Colonic mucosa (tissue), 4 donors: ENCODE data around the gene OGG1. TPM values are rescaled to one million over a fixed set of nuclear protein-coding genes. Genes with fewer than 3 reads are reported as not detected.

Experiments
- DNase-seq: peaks from one replicate; pipeline ENCODE4 v3.0.0-alpha.2; 2020
- H3K27ac ChIP-seq: fragments of 200-600 bp; one replicate; pipeline ENCODE4 v1.8.0; 2021
- H3K27me3 ChIP-seq: fragments of 200-600 bp; one replicate; pipeline ENCODE4 v1.8.0; 2021
- H3K36me3 ChIP-seq: fragments of 200-600 bp; one replicate; pipeline ENCODE4 v1.8.0; 2021
- H3K4me1 ChIP-seq: fragments of 200-600 bp; one replicate; pipeline ENCODE4 v1.8.0; 2021; ENCODE audit warnings: mild to moderate bottlenecking
- H3K4me3 ChIP-seq: fragments of 200-600 bp; one replicate; pipeline ENCODE4 v1.8.0; 2021
- H3K9ac ChIP-seq, 2 donors: one replicate each; pipeline ENCODE4 v1.7.0; 2013; ENCODE audit warnings: control low read depth in 2 of 2, low read depth in 2 of 2, low read length in 2 of 2
- H3K9me3 ChIP-seq: fragments of 200-600 bp; one replicate; pipeline ENCODE4 v1.8.0; 2021
- intact Hi-C: fragments of 100-400 bp; cut with DNase I; formaldehyde crosslinking; loops from one replicate; pipeline ENCODE4 v1.14.1; 2022
- total RNA-seq, 2 donors: library from RNA; stranded (reverse); fragmentation: NEBNext Ultra II Directional in 1 of 2; extraction: Animal tissue kit (Norgen Biotek cat#: 25700) in 1 of 2; gene quantifications; one replicate each; pipeline ENCODE4 v1.2.1, GENCODE V29; 2021
- TF ChIP-seq, protein P1 (sequence below): fragments of 200-600 bp; IDR thresholded peaks from one replicate; pipeline ENCODE4 v1.8.0; 2022; ENCODE audit warnings: antibody characterized with exemption, mild to moderate bottlenecking
- donor health status: healthy.
- donor health status: DM: no; HTN: no; CAD: no.
- donor health status: DM: no; HTN: no; CAD: no.

The OGG1 gene
- total RNA-seq, 2 donors from 2014 or later: 19.1 to 24.9 TPM

DNA sequence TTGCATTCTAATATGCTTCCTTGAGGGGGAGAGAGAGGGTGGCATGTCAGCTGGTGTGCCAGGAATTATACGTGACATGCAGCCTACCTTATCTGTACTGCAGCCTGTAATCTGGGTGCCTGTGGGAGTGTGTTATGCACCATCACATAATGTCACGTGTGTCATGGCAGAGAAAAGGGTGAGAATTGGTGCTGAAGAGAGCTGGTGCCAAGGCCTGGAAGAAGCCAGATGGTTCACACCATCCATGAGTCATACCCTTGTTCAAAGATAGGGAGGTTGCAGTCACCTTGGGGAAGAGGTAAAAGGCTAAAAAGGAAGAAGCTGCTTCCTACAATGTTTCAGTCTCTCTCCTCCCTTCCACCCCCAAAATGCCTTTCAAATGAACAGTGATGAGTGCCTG is 12.9 kb upstream of the OGG1 start:
- Histone ChIP-seq H3K27ac (no peak overlapping the region), H3K27me3 (no peaks in the 10 kb centered on the region), H3K4me3 (no peak overlapping the region), H3K9ac (no peak overlapping the region), H3K36me3 (peaks cover 16% of the 10 kb centered on the region), H3K9me3 (no peaks in the 10 kb centered on the region), H3K4me1 (peaks cover 14% of the 10 kb centered on the region)
- TF ChIP-seq, protein P1, sequence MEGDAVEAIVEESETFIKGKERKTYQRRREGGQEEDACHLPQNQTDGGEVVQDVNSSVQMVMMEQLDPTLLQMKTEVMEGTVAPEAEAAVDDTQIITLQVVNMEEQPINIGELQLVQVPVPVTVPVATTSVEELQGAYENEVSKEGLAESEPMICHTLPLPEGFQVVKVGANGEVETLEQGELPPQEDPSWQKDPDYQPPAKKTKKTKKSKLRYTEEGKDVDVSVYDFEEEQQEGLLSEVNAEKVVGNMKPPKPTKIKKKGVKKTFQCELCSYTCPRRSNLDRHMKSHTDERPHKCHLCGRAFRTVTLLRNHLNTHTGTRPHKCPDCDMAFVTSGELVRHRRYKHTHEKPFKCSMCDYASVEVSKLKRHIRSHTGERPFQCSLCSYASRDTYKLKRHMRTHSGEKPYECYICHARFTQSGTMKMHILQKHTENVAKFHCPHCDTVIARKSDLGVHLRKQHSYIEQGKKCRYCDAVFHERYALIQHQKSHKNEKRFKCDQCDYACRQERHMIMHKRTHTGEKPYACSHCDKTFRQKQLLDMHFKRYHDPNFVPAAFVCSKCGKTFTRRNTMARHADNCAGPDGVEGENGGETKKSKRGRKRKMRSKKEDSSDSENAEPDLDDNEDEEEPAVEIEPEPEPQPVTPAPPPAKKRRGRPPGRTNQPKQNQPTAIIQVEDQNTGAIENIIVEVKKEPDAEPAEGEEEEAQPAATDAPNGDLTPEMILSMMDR: no peak
- intact Hi-C loops: no loop called here
- no peak for DNase-seq

- Histone ChIP-seq H3K9ac (no peak overlapping the region), H3K4me1 (no peaks in the 10 kb centered on the region), H3K4me3 (no peak overlapping the region), H3K27ac (no peak overlapping the region), H3K36me3 (peaks cover 24% of the 10 kb centered on the region), H3K9me3 (no peaks in the 10 kb centered on the region), H3K27me3 (no peaks in the 10 kb centered on the region)
- DNase-seq: no peak
- TF ChIP-seq, protein P1: no peak
- intact Hi-C loops: no loop called here
These were observed 10.6 kb upstream of the OGG1 start for GRCh38 chr3:9739181-9739580.

DNA sequence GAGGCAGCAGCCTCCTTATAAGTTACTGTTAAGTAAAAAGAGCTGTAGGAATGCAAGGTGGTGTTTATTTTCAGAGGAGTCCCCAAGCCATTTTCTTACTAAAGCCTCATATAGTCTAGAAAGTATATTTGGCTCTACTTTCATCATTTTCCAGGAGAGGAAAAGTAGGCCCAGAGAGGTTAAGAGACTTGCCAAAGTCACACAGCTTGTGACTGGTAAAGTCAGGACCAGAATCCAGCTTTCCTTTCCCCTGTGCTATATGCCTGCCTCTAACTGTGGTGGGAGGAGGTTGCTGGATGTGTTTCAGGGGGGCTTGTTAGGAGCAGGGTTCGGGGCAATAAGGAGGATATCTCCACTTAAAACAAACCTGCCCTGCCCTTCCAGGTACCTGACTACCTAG is 7.2 kb upstream of the OGG1 start:
- H3K36me3 ChIP-seq: peaks cover 44% of the 10 kb centered on the region
- H3K4me3 ChIP-seq: no peak overlapping the region
- no peaks in the 10 kb centered on the region for H3K4me1 ChIP-seq
- no peak overlapping the region for H3K27ac ChIP-seq
- DNase-seq: no peak
- no peaks in the 10 kb centered on the region for H3K27me3 ChIP-seq
- intact Hi-C loops: no loop called here
- no peak overlapping the region for H3K9ac ChIP-seq
- H3K9me3 ChIP-seq: no peaks in the 10 kb centered on the region
- TF ChIP-seq, protein P1: no peak

DNA sequence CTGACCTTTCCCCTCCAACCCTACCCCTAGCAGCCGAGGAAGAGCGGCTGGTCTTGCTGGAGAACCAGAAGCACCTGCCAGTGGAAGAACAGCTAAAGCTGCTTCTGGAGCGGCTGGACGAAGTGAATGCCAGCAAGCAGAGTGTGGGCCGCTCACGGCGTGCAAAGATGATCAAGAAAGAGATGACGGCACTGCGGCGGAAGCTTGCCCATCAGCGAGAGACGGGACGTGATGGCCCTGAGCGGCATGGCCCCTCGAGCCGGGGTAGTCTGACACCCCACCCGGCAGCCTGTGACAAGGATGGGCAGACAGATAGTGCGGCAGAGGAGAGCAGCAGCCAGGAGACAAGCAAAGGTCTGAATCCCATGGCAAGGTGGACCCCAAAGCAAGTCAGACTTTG is 6.2 kb upstream of the OGG1 start:
- intact Hi-C loops: no loop called here
- Histone ChIP-seq H3K27ac (no peak overlapping the region), H3K4me1 (no peaks in the 10 kb centered on the region), H3K9ac (no peak overlapping the region), H3K9me3 (no peaks in the 10 kb centered on the region), H3K27me3 (no peaks in the 10 kb centered on the region), H3K36me3 (peaks cover 41% of the 10 kb centered on the region), H3K4me3 (no peak overlapping the region)
- TF ChIP-seq, protein P1: no peak
- DNase-seq: no peak

DNA sequence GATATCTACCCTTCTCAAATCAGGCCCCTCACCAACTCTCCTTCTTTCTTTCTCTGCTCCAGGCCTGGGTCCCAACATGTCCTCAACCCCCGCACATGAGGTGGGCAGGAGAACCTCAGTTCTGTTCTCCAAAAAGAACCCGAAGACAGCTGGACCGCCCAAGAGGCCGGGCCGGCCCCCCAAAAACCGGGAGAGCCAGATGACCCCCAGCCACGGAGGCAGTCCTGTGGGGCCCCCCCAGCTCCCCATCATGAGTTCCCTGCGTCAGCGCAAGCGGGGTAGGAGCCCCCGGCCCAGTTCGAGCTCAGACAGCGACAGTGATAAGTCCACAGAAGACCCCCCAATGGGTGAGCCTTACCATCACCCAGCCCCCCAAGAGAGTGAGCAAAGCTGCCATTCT is 5.6 kb upstream of the OGG1 start:
- no peaks in the 10 kb centered on the region for H3K27me3 ChIP-seq
- intact Hi-C loops: no loop called here
- H3K27ac ChIP-seq: no peak overlapping the region
- no peak overlapping the region for H3K4me3 ChIP-seq
- no peak overlapping the region for H3K9ac ChIP-seq
- no peaks in the 10 kb centered on the region for H3K9me3 ChIP-seq
- TF ChIP-seq, protein P1: no peak
- H3K4me1 ChIP-seq: no peaks in the 10 kb centered on the region
- H3K36me3 ChIP-seq: peaks cover 35% of the 10 kb centered on the region
- no peak for DNase-seq

GRCh38 chr3:9745521-9745920 is 4.2 kb upstream of the OGG1 start:
- Histone ChIP-seq H3K4me1 (peaks cover 1% of the 10 kb centered on the region), H3K27me3 (no peaks in the 10 kb centered on the region), H3K36me3 (peaks cover 28% of the 10 kb centered on the region), H3K27ac (no peak overlapping the region), H3K9me3 (no peaks in the 10 kb centered on the region), H3K9ac (no peak overlapping the region), H3K4me3 (no peak overlapping the region)
- DNase-seq: no peak
- TF ChIP-seq, protein P1: no peak
- intact Hi-C loops: loop anchor here (5.0 kb wide), 1 partner anchor 47 kb away; the partner anchor contains the start of genes ARPC4 and TADA3
